HPDE6-E6E7 (cell line): ENCODE measurements around the gene SDK1.
"Not testable (repeated sequence)": the region's sequence is repeated elsewhere in the genome, so short reads cannot be mapped to it uniquely, and the experiment has no call there.

ENCODE experiments used
- DNase-seq: peaks from one replicate; pipeline ENCODE4 v3.0.0; 2011; ENCODE audit warnings: missing footprints; ENCODE audit errors: extremely low spot score

SDK1 gene

GRCh38 chr7:3582145-3582544 is 281.1 kb downstream of the SDK1 start:
- DNase-seq, result not testable (repeated sequence)

- DNase-seq, result no peak
Measured at GRCh38 chr7:3585826-3586225, 284.8 kb downstream of the SDK1 start.

GRCh38 chr7:3588341-3588740 is 287.3 kb downstream of the SDK1 start:
- DNase-seq, result no peak

- no peak for DNase-seq
Measured at GRCh38 chr7:3589752-3590151, 288.7 kb downstream of the SDK1 start.

- DNase-seq, result no peak
Measured at GRCh38 chr7:3591219-3591618, 290.2 kb downstream of the SDK1 start.

- no peak for DNase-seq
Measured at GRCh38 chr7:3591944-3592343, 290.9 kb downstream of the SDK1 start.

GRCh38 chr7:3592401-3593134 is 291.5 kb downstream of the SDK1 start:
- DNase-seq, result no peak

- no peak for DNase-seq
Measured at GRCh38 chr7:3594901-3595300, 293.8 kb downstream of the SDK1 start.

- no peak for DNase-seq
Measured at GRCh38 chr7:3598854-3599253, 297.8 kb downstream of the SDK1 start.

- DNase-seq, result no peak
Measured at GRCh38 chr7:3605222-3605621, 304.2 kb downstream of the SDK1 start.

- no peak for DNase-seq
Measured at GRCh38 chr7:3606436-3606835, 305.4 kb downstream of the SDK1 start.

GRCh38 chr7:3607847-3608246 is 306.8 kb downstream of the SDK1 start:
- no peak for DNase-seq

GRCh38 chr7:3616306-3616705 is 315.3 kb downstream of the SDK1 start:
- DNase-seq, result no peak

GRCh38 chr7:3630081-3630480 is 329.0 kb downstream of the SDK1 start:
- DNase-seq, result no peak

- no peak for DNase-seq
Measured at GRCh38 chr7:3634396-3634795, 333.3 kb downstream of the SDK1 start.

GRCh38 chr7:3636131-3636860 is 335.2 kb downstream of the SDK1 start:
- no peak for DNase-seq

GRCh38 chr7:3639253-3639652 is 338.2 kb downstream of the SDK1 start:
- DNase-seq, result no peak

GRCh38 chr7:3641582-3641981 is 340.5 kb downstream of the SDK1 start:
- DNase-seq, result no peak

- DNase-seq, result no peak
Measured at GRCh38 chr7:3643091-3643490, 342.0 kb downstream of the SDK1 start.

- DNase-seq, result no peak
Measured at GRCh38 chr7:3648276-3648675, 347.2 kb downstream of the SDK1 start.

GRCh38 chr7:3649250-3649649 is 348.2 kb downstream of the SDK1 start:
- DNase-seq, result no peak

GRCh38 chr7:3649678-3650440 is 348.8 kb downstream of the SDK1 start:
- DNase-seq, result no peak

- no peak for DNase-seq
Measured at GRCh38 chr7:3650844-3651243, 349.8 kb downstream of the SDK1 start.
